Medulla oblongata (tissue), 1 donor: ENCODE measurements around the gene RTN4RL1.
A peak's percentile ranks its signal among the peaks of the same experiment; 100 is the strongest.

ENCODE experiments used
- DNase-seq: peaks from one replicate; pipeline ENCODE4 v3.0.0-alpha.2; 2015; ENCODE audit errors: extremely low spot score

RTN4RL1 gene

GRCh38 chr17:2059547-2060384 lies 34.6 kb upstream of the RTN4RL1 start:
- DNase-seq: no peak

DNA sequence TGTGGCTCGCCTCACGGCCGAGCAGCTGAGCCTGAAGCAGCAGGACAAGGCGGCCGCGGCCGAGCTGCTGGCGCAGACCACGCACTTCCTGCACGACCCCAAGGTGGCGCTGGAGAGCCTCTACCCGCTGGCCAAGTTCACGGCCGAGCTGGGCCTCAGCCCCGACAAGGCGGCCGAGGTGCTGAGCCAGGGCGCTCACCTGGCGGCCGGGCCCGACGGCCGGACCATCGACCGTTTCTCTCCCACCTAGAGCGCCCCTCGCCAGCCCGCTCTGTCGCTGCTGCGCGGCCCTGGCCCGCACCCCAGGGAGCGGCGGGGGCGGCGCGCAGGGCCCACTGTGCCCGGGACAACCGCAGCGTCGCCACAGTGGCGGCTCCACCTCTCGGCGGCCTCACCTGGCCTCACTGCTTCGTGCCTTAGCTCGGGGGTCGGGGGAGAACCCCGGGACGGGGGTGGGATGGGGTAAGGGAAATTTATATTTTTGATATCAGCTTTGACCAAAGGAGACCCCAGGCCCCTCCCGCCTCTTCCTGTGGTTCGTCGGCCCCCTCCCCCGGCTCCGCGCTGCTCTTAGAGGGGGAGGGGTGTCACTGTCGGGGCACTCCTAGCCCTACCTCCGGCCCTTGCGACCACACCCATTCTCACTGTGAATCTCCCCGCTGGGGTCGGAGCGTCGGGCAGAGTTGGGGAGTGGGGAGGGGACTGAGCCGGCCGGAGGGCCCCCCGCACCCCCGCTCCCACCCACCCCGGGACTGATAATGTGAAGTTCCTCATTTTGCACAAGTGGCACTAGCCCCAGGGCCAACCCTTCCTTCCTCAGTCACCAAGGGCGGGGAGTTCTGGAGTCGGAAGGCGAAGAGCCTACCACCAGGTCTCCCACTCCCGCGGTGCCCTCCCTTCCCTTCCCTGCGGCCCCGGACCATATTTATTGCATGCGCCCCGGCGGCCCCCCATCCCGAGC lies 33.7 kb upstream of the RTN4RL1 start:
- no peak for DNase-seq

- no peak for DNase-seq
Observed at GRCh38 chr17:2057760-2058585, 32.8 kb upstream of the RTN4RL1 start.

GRCh38 chr17:2057175-2057759 lies 32.1 kb upstream of the RTN4RL1 start:
- no peak for DNase-seq

DNA sequence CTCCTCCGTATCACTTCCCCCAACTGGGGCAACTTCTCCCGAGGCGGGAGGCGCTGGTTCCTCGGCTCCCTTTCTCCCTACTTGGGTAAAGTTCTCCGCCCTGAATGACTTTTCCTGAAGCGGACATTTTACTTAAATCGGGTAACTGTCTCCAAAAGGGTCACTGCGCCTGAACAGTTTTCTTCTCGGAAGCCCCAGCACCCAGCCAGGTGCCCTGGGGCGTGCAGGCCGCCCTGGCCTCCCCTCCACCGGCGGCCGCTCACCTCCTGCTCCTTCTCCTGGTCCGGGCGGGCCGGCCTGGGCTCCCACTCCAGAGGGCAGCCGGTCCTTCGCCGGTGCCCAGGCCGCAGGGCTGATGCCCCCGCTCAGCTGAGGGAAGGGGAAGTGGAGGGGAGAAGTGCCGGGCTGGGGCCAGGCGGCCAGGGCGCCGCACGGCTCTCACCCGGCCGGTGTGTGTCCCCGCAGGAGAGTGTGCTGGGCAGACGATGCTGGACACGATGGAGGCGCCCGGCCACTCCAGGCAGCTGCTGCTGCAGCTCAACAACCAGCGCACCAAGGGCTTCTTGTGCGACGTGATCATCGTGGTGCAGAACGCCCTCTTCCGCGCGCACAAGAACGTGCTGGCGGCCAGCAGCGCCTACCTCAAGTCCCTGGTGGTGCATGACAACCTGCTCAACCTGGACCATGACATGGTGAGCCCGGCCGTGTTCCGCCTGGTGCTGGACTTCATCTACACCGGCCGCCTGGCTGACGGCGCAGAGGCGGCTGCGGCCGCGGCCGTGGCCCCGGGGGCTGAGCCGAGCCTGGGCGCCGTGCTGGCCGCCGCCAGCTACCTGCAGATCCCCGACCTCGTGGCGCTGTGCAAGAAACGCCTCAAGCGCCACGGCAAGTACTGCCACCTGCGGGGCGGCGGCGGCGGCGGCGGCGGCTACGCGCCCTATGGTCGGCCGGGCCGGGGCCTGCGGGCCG lies 31.4 kb upstream of the RTN4RL1 start:
- DNase-seq: no peak

- DNase-seq: no peak
Observed at GRCh38 chr17:2055292-2056205, 30.4 kb upstream of the RTN4RL1 start.

DNA sequence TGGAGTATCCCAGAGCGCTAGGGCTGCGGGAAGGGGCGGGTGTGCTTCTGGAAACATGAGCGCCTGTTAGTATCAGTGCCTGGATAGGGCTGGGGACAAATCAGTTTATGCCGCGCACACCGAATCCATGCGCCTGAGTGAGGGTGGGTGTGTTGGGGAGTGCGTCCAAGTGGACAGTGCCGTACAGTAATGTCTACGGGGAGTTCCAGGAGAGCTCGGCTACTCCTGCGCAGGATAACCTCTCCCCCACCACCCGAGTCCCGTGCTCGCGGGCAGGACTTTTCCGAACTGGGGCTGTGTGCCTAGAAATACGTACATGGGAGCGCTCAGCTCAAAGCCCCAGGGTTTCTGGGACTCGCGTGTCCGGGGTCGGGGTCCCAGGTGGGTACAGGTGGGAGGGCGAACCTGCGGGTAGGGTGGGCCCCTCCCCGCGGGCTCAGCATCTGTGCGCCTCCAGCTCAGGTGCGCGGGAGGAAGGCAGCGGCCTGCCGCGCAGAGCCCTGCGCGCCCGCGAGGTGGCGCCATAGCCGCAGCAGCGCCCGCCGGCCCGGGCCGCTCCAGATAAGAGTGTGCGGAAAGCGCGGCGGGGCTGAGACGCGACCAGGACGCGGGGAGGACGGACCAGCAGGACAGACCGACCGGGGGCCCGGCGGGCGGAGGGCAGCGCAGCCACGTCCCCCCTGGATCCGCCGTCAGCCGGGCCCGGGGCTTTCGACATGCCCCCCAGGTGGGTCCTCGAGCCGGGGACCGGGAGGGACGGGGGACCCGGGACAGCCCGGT lies 29.6 kb upstream of the RTN4RL1 start, which contains the start of gene HIC1:
HIC1 (plus strand) TSS at position 592 of the 780 bp plus-strand sequence. CDS start 1,588 bp downstream, outside the sequence.
- peak; percentile 69 for DNase-seq

DNA sequence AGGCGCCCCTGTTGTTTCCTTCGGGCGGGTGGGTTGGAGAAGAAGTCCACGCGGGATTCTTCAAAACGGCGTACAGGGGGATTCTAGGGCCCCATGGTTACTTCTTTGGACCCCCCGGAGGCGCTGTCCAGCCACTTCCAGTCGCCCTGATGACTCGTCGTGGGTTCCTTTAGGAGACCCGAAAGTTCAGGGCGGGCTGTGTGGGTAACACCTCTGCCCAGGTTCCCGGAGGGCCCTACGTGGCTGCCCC lies 29.1 kb upstream of the RTN4RL1 start:
- no peak for DNase-seq

GRCh38 chr17:2053380-2054261 lies 28.5 kb upstream of the RTN4RL1 start:
- peak; percentile 70 for DNase-seq

- DNase-seq: no peak
Observed at GRCh38 chr17:2051933-2052559, 26.9 kb upstream of the RTN4RL1 start.

- no peak for DNase-seq
Observed at GRCh38 chr17:2051061-2051932, 26.2 kb upstream of the RTN4RL1 start.

DNA sequence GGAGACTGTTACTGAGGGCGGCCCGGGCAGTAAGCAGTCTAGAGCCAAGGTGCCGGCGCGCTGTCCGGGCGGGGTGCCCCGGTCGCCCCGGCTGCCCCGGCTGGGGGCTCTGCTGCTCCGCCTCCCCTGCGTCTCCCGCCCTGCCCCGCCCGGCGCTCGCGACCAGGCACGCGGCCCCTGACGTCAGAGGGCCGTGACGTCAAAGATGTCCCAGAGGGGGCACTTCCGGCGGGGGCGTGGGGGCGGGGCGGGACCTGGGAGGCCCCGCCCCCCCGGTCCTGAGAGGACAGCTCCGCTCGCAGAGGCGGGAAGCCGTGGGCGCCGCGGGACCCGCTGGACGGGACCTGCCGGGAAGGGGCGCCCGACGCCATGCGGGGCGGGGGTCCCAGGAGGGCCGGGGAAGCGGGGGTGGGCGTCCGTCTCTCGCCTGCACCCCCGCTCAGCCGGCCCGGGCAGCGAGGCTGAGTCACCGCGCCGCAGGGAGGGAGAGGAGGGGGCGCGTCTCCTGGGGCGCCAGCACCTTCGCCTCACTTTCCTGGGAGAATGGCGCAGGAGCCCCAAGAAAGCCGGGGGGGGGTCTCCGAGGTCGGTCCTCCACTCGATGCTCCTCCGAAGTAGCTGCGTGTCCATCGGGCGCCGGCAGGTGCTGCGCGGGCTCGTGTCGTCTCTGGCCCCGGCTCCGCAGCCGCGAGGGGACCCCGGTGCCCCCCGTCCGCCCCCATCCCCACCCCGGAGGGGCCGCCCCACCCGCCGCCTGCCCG lies 25.3 kb upstream of the RTN4RL1 start:
- DNase-seq: peak; percentile 69

- DNase-seq: peak; percentile 52
Observed at GRCh38 chr17:2049333-2050299, 24.5 kb upstream of the RTN4RL1 start.

- DNase-seq: no peak
Observed at GRCh38 chr17:2048805-2049204, 23.7 kb upstream of the RTN4RL1 start.
